CD4-positive, alpha-beta T cell treated with Interleukin-15 for 4 hours (primary cell): Measurements from ENCODE around the gene NSMF.

ENCODE experiments used
- DNase-seq: peaks from one replicate; pipeline ENCODE4 v3.0.0-alpha.2; 2020; ENCODE audit warnings: low spot score

The NSMF gene

GRCh38 chr9:137492464-137493363, 33.6 kb upstream of the NSMF start:
- no peak for DNase-seq

- no peak for DNase-seq
These were observed 32.8 kb upstream of the NSMF start for GRCh38 chr9:137491735-137492432.

- DNase-seq, result no peak
These were observed 31.5 kb upstream of the NSMF start for GRCh38 chr9:137490532-137491186.

GRCh38 chr9:137488906-137489305, 29.8 kb upstream of the NSMF start:
- DNase-seq, result no peak

GRCh38 chr9:137488327-137488653, 29.2 kb upstream of the NSMF start:
- DNase-seq, result no peak

- no peak for DNase-seq
These were observed 28.6 kb upstream of the NSMF start for GRCh38 chr9:137487454-137488326.

- DNase-seq, result no peak
These were observed 27.7 kb upstream of the NSMF start for GRCh38 chr9:137486545-137487453.

- no peak for DNase-seq
These were observed 27.0 kb upstream of the NSMF start for GRCh38 chr9:137486141-137486490.

GRCh38 chr9:137485343-137486140, 26.4 kb upstream of the NSMF start:
- DNase-seq, result no peak

- no peak for DNase-seq
These were observed 25.6 kb upstream of the NSMF start for GRCh38 chr9:137484551-137485315.

- no peak for DNase-seq
These were observed 23.1 kb upstream of the NSMF start for GRCh38 chr9:137482094-137482781.

GRCh38 chr9:137480686-137481683, 21.9 kb upstream of the NSMF start:
- DNase-seq, result no peak

GRCh38 chr9:137479892-137480685, 21.0 kb upstream of the NSMF start:
- DNase-seq, result no peak

GRCh38 chr9:137478962-137479861, 20.1 kb upstream of the NSMF start:
- no peak for DNase-seq

GRCh38 chr9:137478613-137478961, 19.5 kb upstream of the NSMF start:
- DNase-seq, result no peak
